ENCODE measurements around the gene PLEKHA4. TPM values are rescaled to one million over a fixed set of nuclear protein-coding genes. Genes with fewer than 3 reads are reported as not detected.
"Not testable (repeated sequence)": the region's sequence is repeated elsewhere in the genome, so short reads cannot be mapped to it uniquely, and the experiment has no call there.

PLEKHA4 gene
- total RNA-seq, 1 donor from 2014 or later = 40.0 TPM

DNA sequence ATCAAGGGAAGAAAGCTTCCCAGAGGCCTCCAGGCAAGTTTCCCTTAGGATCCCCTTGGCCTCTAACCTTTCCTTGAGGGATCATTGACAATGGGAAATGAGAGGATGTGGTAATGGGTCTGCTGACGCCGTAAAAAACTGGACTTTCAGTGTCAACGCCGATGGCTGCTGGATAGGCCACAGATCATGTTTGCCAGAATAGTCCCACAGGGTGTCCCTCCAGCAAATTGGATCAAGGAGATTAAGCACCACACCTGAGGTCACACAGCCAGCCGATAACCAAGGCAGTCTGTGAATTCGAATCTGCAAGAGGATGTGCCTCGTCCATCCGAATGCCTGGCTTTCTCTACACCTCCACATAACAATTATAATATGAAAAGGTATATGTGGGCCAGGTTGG is 75.1 kb downstream of the PLEKHA4 start:
- H3K27me3 Mint-ChIP-seq (ENCODE audit: unreplicated experiment) = no peaks in the 10 kb centered on the region
- H3K4me1 Mint-ChIP-seq (ENCODE audit: unreplicated experiment) = peaks cover 17% of the 10 kb centered on the region
- no peak overlapping the region for H3K4me3 Mint-ChIP-seq (ENCODE audit: unreplicated experiment)
- TF ChIP-seq, protein P1, sequence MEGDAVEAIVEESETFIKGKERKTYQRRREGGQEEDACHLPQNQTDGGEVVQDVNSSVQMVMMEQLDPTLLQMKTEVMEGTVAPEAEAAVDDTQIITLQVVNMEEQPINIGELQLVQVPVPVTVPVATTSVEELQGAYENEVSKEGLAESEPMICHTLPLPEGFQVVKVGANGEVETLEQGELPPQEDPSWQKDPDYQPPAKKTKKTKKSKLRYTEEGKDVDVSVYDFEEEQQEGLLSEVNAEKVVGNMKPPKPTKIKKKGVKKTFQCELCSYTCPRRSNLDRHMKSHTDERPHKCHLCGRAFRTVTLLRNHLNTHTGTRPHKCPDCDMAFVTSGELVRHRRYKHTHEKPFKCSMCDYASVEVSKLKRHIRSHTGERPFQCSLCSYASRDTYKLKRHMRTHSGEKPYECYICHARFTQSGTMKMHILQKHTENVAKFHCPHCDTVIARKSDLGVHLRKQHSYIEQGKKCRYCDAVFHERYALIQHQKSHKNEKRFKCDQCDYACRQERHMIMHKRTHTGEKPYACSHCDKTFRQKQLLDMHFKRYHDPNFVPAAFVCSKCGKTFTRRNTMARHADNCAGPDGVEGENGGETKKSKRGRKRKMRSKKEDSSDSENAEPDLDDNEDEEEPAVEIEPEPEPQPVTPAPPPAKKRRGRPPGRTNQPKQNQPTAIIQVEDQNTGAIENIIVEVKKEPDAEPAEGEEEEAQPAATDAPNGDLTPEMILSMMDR (IDR thresholded peaks at IDR 0.05) = no peak
- DNase-seq (ENCODE audit: extremely low spot score, unreplicated experiment) = no peak
- H3K27ac Mint-ChIP-seq (ENCODE audit: unreplicated experiment) = no peak overlapping the region
- H3K9me3 Mint-ChIP-seq (ENCODE audit: unreplicated experiment) = no peaks in the 10 kb centered on the region
- no peaks in the 10 kb centered on the region for H3K36me3 Mint-ChIP-seq (ENCODE audit: unreplicated experiment)

GRCh38 chr19:48787331-48787730 is 81.1 kb downstream of the PLEKHA4 start:
- H3K27me3 Mint-ChIP-seq (ENCODE audit: unreplicated experiment); H3K9me3 Mint-ChIP-seq (ENCODE audit: unreplicated experiment); H3K36me3 Mint-ChIP-seq (ENCODE audit: unreplicated experiment); H3K27ac Mint-ChIP-seq (ENCODE audit: unreplicated experiment); H3K4me3 Mint-ChIP-seq (ENCODE audit: unreplicated experiment); H3K4me1 Mint-ChIP-seq (ENCODE audit: unreplicated experiment); DNase-seq (ENCODE audit: extremely low spot score, unreplicated experiment): not testable (repeated sequence)

Other genes starting within 250 kb of the PLEKHA4 start
- gene RPL18, start 249.4 kb downstream of the PLEKHA4 start, total RNA-seq = 1,287 and 1,310 TPM in 2 replicates
- 34.4 and 34.7 TPM in 2 replicates for gene SPHK2, start 249.1 kb downstream of the PLEKHA4 start, total RNA-seq
- 18.5 and 20.3 TPM in 2 replicates for gene DBP, start 231.2 kb downstream of the PLEKHA4 start, total RNA-seq
- 34.2 and 40.7 TPM in 2 replicates for gene CA11, start 222.4 kb downstream of the PLEKHA4 start, total RNA-seq
- gene NTN5, start 195.6 kb downstream of the PLEKHA4 start, total RNA-seq = 1.3 and 1.7 TPM in 2 replicates
- gene FUT2, start 172.6 kb downstream of the PLEKHA4 start, total RNA-seq = not detected in 2 replicates
- gene MAMSTR, start 148.9 kb downstream of the PLEKHA4 start, total RNA-seq = 1.3 and 1.8 TPM in 2 replicates
- 0.43 and 0.57 TPM in 2 replicates for gene RASIP1, start 128.0 kb downstream of the PLEKHA4 start, total RNA-seq
- not detected in 2 replicates for gene IZUMO1, start 121.7 kb downstream of the PLEKHA4 start, total RNA-seq
- 0.11 TPM in 1 of 2 replicates, not detected in the other for gene FUT1, start 116.0 kb downstream of the PLEKHA4 start, total RNA-seq
- not detected in 2 replicates for gene FGF21, start 113.1 kb downstream of the PLEKHA4 start, total RNA-seq
- gene BCAT2, start 57.6 kb downstream of the PLEKHA4 start, total RNA-seq = 48.5 and 50.5 TPM in 2 replicates
- gene HSD17B14, start 32.1 kb downstream of the PLEKHA4 start, total RNA-seq = 23.9 and 29.1 TPM in 2 replicates
- 96.5 and 118 TPM in 2 replicates for gene PPP1R15A, start 3.8 kb upstream of the PLEKHA4 start, total RNA-seq
- gene TULP2, start 30.1 kb upstream of the PLEKHA4 start, total RNA-seq = not detected in 2 replicates
- gene NUCB1, start 31.7 kb upstream of the PLEKHA4 start, total RNA-seq = 260 and 264 TPM in 2 replicates
- gene DHDH, start 65.1 kb upstream of the PLEKHA4 start, total RNA-seq = 0.67 TPM in 1 of 2 replicates, not detected in the other
- gene BAX, start 86.3 kb upstream of the PLEKHA4 start, total RNA-seq = 154 and 172 TPM in 2 replicates
- gene FTL, start 96.7 kb upstream of the PLEKHA4 start, total RNA-seq = 2,724 and 2,792 TPM in 2 replicates
- 37.6 and 42.2 TPM in 2 replicates for gene GYS1, start 124.7 kb upstream of the PLEKHA4 start, total RNA-seq
- gene RUVBL2, start 125.3 kb upstream of the PLEKHA4 start, total RNA-seq = 61.2 and 64.2 TPM in 2 replicates
- gene LHB, start 148.5 kb upstream of the PLEKHA4 start, total RNA-seq = not detected in 2 replicates
- gene CGB3, start 155.7 kb upstream of the PLEKHA4 start, total RNA-seq = not detected in 2 replicates
- not detected in 2 replicates for gene CGB2, start 163.3 kb upstream of the PLEKHA4 start, total RNA-seq
- not detected in 2 replicates for gene CGB1, start 168.3 kb upstream of the PLEKHA4 start, total RNA-seq
- gene CGB5, start 175.2 kb upstream of the PLEKHA4 start, total RNA-seq = not detected in 2 replicates
- not detected in 2 replicates for gene CGB8, start 180.5 kb upstream of the PLEKHA4 start, total RNA-seq
- 0.16 TPM in 1 of 2 replicates, not detected in the other for gene CGB7, start 189.1 kb upstream of the PLEKHA4 start, total RNA-seq
- not detected in 2 replicates for gene NTF4, start 196.2 kb upstream of the PLEKHA4 start, total RNA-seq
- not detected in 2 replicates for gene KCNA7, start 204.1 kb upstream of the PLEKHA4 start, total RNA-seq
- gene SNRNP70, start 216.8 kb upstream of the PLEKHA4 start, total RNA-seq = 277 and 286 TPM in 2 replicates
- 7.9 and 9.9 TPM in 2 replicates for gene LIN7B, start 245.8 kb upstream of the PLEKHA4 start, total RNA-seq